HCT116 (cell line): ENCODE measurements around the gene WASL. TPM values are rescaled to one million over a fixed set of nuclear protein-coding genes. Genes with fewer than 3 reads are reported as not detected.

Experiments
- ATAC-seq: fragments of 200-7000 bp; cut with Tn5 transposase; 2 replicates; pipeline ENCODE4 v1.9.1; 2020; ENCODE audit warnings: mild to moderate bottlenecking, moderate library complexity
- BruUV-seq: library from RNA; stranded (reverse); fragments of 400-500 nt; replicated peaks from 2 replicates; lab custom pipeline; 2021; lab: Mats Ljungman, UMichigan
- CTCF ChIA-PET: fragments of 300-600 bp; sonication (Branson Sonifier 250); formaldehyde crosslinking; loops from one replicate; lab custom pipeline; 2021; ENCODE audit warnings: antibody characterized with exemption; lab: Charles Lee
- POLR2A ChIA-PET: fragments of 300-600, 350-600 bp; sonication (Branson Sonifier 250); formaldehyde crosslinking; loops from one replicate; lab custom pipeline; 2021; ENCODE audit warnings: antibody characterized with exemption; lab: Charles Lee
- RAD21 ChIA-PET, 2 experiments: fragments of 300-600 bp; sonication (Branson Sonifier 250); formaldehyde crosslinking; loops; one replicate each; lab custom pipeline; 2023; ENCODE audit warnings: low total read pairs in 2 of 2; ENCODE audit not compliant: uncharacterized antibody in 2 of 2, unreplicated experiment in 2 of 2, low non-redundant PET in 1 of 2; lab: Charles Lee
- DNase-seq: peaks from one replicate; pipeline ENCODE4 v3.0.0-alpha.2; 2010; ENCODE audit warnings: low read depth, low spot score
- H2AFZ ChIP-seq: fragments of 200-600 bp; shearing (Covaris generic), sonication (generic); 2 replicates; pipeline ENCODE4 v1.6.1; 2017; ENCODE audit warnings: low read depth, mixed run types, mixed read lengths, antibody characterized with exemption, low read length; ENCODE audit not compliant: poor library complexity, severe bottlenecking
- H3K27ac ChIP-seq: 2 replicates; pipeline ENCODE4 v1.5.1; 2012; ENCODE audit warnings: low read depth, low read length
- H3K27me3 ChIP-seq: fragments of 200-600 bp; sonication (generic); 2 replicates; pipeline ENCODE4 v1.6.1; 2016; ENCODE audit warnings: mixed run types, low read length, mixed read lengths; ENCODE audit not compliant: insufficient read depth
- H3K36me3 ChIP-seq, 2 experiments: fragments of 200-500 bp in 1 of 2; fragments of 200-600 bp in 1 of 2; sonication (Bioruptor generic) in 1 of 2; sonication (generic) in 1 of 2; 2 replicates each; pipeline versions ENCODE4 v1.5.1 to v1.6.1; 2014 to 2016; ENCODE audit warnings: low read length in 2 of 2, inconsistent platforms in 1 of 2, mixed read lengths in 1 of 2, mixed run types in 1 of 2; ENCODE audit not compliant: insufficient read depth in 2 of 2, control insufficient read depth in 1 of 2
- H3K4me1 ChIP-seq, 2 experiments: fragments of 200-600 bp in 1 of 2; sonication (generic) in 1 of 2; 2 replicates each; pipeline versions ENCODE4 v1.5.1 to v1.6.1; 2012 to 2017; ENCODE audit warnings: low read length in 2 of 2, inconsistent platforms in 1 of 2, mild to moderate bottlenecking in 1 of 2, mixed read lengths in 1 of 2, mixed run types in 1 of 2, moderate library complexity in 1 of 2; ENCODE audit not compliant: insufficient read depth in 2 of 2, control insufficient read depth in 1 of 2
- H3K4me2 ChIP-seq: fragments of 200-600 bp; sonication (generic); 2 replicates; pipeline ENCODE4 v1.6.1; 2017; ENCODE audit warnings: mixed run types, low read length, mixed read lengths
- H3K4me3 ChIP-seq, 2 experiments: fragments of 200-600 bp in 1 of 2; sonication (generic) in 1 of 2; replicated peaks in 1 of 2; 2 replicates each; pipeline ENCODE4 v1.5.1; 2011 to 2016; ENCODE audit warnings: low read length in 2 of 2, control low read depth in 1 of 2, low read depth in 1 of 2, mild to moderate bottlenecking in 1 of 2, mixed read lengths in 1 of 2, mixed run types in 1 of 2
- H3K79me2 ChIP-seq: fragments of 200-600 bp; sonication (generic); 2 replicates; pipeline ENCODE4 v1.6.1; 2017; ENCODE audit warnings: mild to moderate bottlenecking, mixed run types, low read length, moderate library complexity, mixed read lengths; ENCODE audit not compliant: insufficient read depth
- H3K9ac ChIP-seq: fragments of 200-600 bp; sonication (generic); 2 replicates; pipeline ENCODE4 v1.6.1; 2016; ENCODE audit warnings: low read length, mixed read lengths
- H3K9me2 ChIP-seq: fragments of 200-600 bp; sonication (generic), shearing (Covaris generic); 2 replicates; pipeline ENCODE4 v1.6.1; 2017; ENCODE audit warnings: mixed run types, mild to moderate bottlenecking, moderate library complexity; ENCODE audit not compliant: insufficient read depth
- H3K9me3 ChIP-seq, 2 experiments: fragments of 200-500 bp in 1 of 2; fragments of 200-600 bp in 1 of 2; sonication (Bioruptor generic) in 1 of 2; sonication (generic) in 1 of 2; 2 replicates each; pipeline ENCODE4 v1.6.1; 2014 to 2017; ENCODE audit warnings: low read length in 2 of 2, mixed read lengths in 2 of 2, inconsistent platforms in 1 of 2, low read depth in 1 of 2, mild to moderate bottlenecking in 1 of 2, mixed run types in 1 of 2, moderate library complexity in 1 of 2; ENCODE audit not compliant: control insufficient read depth in 1 of 2, insufficient read depth in 1 of 2
- H4K20me1 ChIP-seq: fragments of 200-600 bp; sonication (generic), shearing (Covaris generic); 2 replicates; pipeline ENCODE4 v1.6.1; 2017; ENCODE audit warnings: mixed run types, mild to moderate bottlenecking, moderate library complexity; ENCODE audit not compliant: insufficient read depth
- ATF3 ChIP-seq: IDR thresholded peaks from 2 replicates; pipeline ENCODE4 v1.6.1; 2012
- CEBPB ChIP-seq: IDR thresholded peaks from 2 replicates; pipeline ENCODE4 v1.6.1; 2012; ENCODE audit warnings: low read depth
- CTCF ChIP-seq, 3 experiments: fragments of 200-600 bp in 1 of 3; sonication (generic) in 1 of 3; IDR thresholded peaks in 2 of 3; conservative IDR thresholded peaks in 1 of 3; 2 replicates each; pipeline ENCODE4 v1.5.1; 2012 to 2017; ENCODE audit warnings: low read depth in 2 of 3, low read length in 2 of 3, antibody characterized with exemption in 1 of 3, borderline replicate concordance in 1 of 3, control low read depth in 1 of 3, mild to moderate bottlenecking in 1 of 3, mixed read lengths in 1 of 3, mixed run types in 1 of 3, moderate library complexity in 1 of 3; ENCODE audit not compliant: insufficient read depth in 1 of 3
- EGR1 ChIP-seq: IDR thresholded peaks from 2 replicates; pipeline ENCODE4 v1.6.1; 2012; ENCODE audit warnings: low read depth
- EZH2phosphoT487 ChIP-seq: fragments of 200-600 bp; IDR thresholded peaks from 2 replicates; pipeline ENCODE4 v1.6.1; 2018; ENCODE audit warnings: antibody characterized with exemption, borderline replicate concordance
- FOSL1 ChIP-seq: IDR thresholded peaks from 2 replicates; pipeline ENCODE4 v1.6.1; 2012; ENCODE audit warnings: low read depth
- JUND ChIP-seq: IDR thresholded peaks from 2 replicates; pipeline ENCODE4 v1.6.1; 2012
- MAX ChIP-seq: IDR thresholded peaks from 2 replicates; pipeline ENCODE4 v1.6.1; 2012
- POLR2A ChIP-seq: IDR thresholded peaks from 2 replicates; pipeline ENCODE4 v1.7.0; 2011; ENCODE audit warnings: borderline replicate concordance; ENCODE audit not compliant: insufficient read depth, insufficient read length; ENCODE audit errors: extremely low read depth
- POLR2AphosphoS5 ChIP-seq: IDR thresholded peaks from 2 replicates; pipeline ENCODE4 v1.6.1; 2011; ENCODE audit warnings: mild to moderate bottlenecking, low read depth, low read length, moderate library complexity
- REST ChIP-seq: IDR thresholded peaks from 2 replicates; pipeline ENCODE4 v1.6.1; 2012; ENCODE audit warnings: low read depth
- SIN3A ChIP-seq: IDR thresholded peaks from 2 replicates; pipeline ENCODE4 v1.6.1; 2012; ENCODE audit warnings: low read depth
- SRF ChIP-seq: IDR thresholded peaks from 2 replicates; pipeline ENCODE4 v1.6.1; 2012; ENCODE audit warnings: low read depth
- TCF7L2 ChIP-seq: IDR thresholded peaks from 2 replicates; pipeline ENCODE4 v1.7.0; 2011; ENCODE audit warnings: borderline replicate concordance, inconsistent platforms; ENCODE audit not compliant: insufficient read depth, insufficient read length; ENCODE audit errors: extremely low read depth
- YY1 ChIP-seq: IDR thresholded peaks from 2 replicates; pipeline ENCODE4 v1.6.1; 2011; ENCODE audit warnings: low read length, low read depth, moderate library complexity, mild to moderate bottlenecking; ENCODE audit not compliant: insufficient replicate concordance; ENCODE audit errors: extremely low read depth
- ZFX ChIP-seq: fragments of 450-650 bp; IDR thresholded peaks from 2 replicates; pipeline ENCODE4 v1.6.1; 2017
- ZNF274 ChIP-seq: fragments of 200-500 bp; sonication (Bioruptor generic); IDR thresholded peaks from 2 replicates; pipeline ENCODE4 v1.6.1; 2014; ENCODE audit warnings: mild to moderate bottlenecking, low read depth, low read length, inconsistent platforms
- intact Hi-C: fragments of 100-400 bp; cut with micrococcal nuclease; formaldehyde crosslinking; loops from 2 replicates; pipeline ENCODE4 v1.10.0; 2022
- total RNA-seq: library from RNA; stranded (reverse); gene quantifications from one replicate; pipeline ENCODE4 v1.2.1, GENCODE V29; 2021; ENCODE audit not compliant: unreplicated experiment

The WASL gene
- total RNA-seq, 1 experiment from 2014 or later: 26.2 TPM

GRCh38 chr7:123741940-123742339 is 6.9 kb downstream of the WASL start (continued):
- TF ChIP-seq CTCF (IDR thresholded peaks at IDR 0.05 in 2 of 3, conservative IDR thresholded peaks at IDR 0.05 in 1 of 3; ENCODE audit: borderline replicate concordance in 1 of 3, insufficient read depth in 1 of 3, low read depth in 2 of 3, low read length in 2 of 3) (no peak), FOSL1 (no peak), EZH2phosphoT487 (no peak), MAX (no peak)

- ChIA-PET CTCF (no interaction called here), POLR2A (interaction anchor here (2.0 kb wide), 1 partner anchor 10 kb away, joined by 10 read pairs; the partner anchor contains the start of gene WASL), RAD21 (no interaction called here)
- Histone ChIP-seq H3K36me3 (no peaks in the 10 kb centered on the region), H2AFZ (no peak overlapping the region), H3K79me2 (peaks cover 100% of the 10 kb centered on the region), H3K4me3 (no peak overlapping the region), H3K27ac (no peak overlapping the region), H3K9me3 (no peaks in the 10 kb centered on the region), H3K4me1 (no peaks in the 10 kb centered on the region), H3K27me3 (no peaks in the 10 kb centered on the region), H3K9ac (no peak overlapping the region), H3K4me2 (no peak overlapping the region), H3K9me2 (no peaks in the 10 kb centered on the region), H4K20me1 (no peaks in the 10 kb centered on the region)
- no peak for DNase-seq
- TF ChIP-seq TCF7L2 (no peak), MAX (no peak), SIN3A (no peak), CTCF (IDR thresholded peaks at IDR 0.05 in 2 of 3, conservative IDR thresholded peaks at IDR 0.05 in 1 of 3; ENCODE audit: borderline replicate concordance in 1 of 3, insufficient read depth in 1 of 3, low read depth in 2 of 3, low read length in 2 of 3) (no peak), JUND (no peak), EZH2phosphoT487 (no peak), ZNF274 (no peak), ZFX (no peak), EGR1 (no peak), POLR2A (no peak), CEBPB (no peak), POLR2AphosphoS5 (no peak), REST (no peak), YY1 (no peak), ATF3 (no peak), SRF (no peak)
- no peak for ATAC-seq
- intact Hi-C loops: no loop called here
- BruUV-seq: no TSS peak
Observed at GRCh38 chr7:123738808-123739207, 10.0 kb downstream of the WASL start.
